Immature natural killer cell (primary cell): ENCODE results near the gene RGPD6. TPM values are rescaled to one million over a fixed set of nuclear protein-coding genes. Genes with fewer than 3 reads are reported as not detected.
"Not testable (repeated sequence)": the region's sequence is repeated elsewhere in the genome, so short reads cannot be mapped to it uniquely, and the experiment has no call there.

ENCODE experiments used
- DNase-seq, 3 donors: peaks; one replicate each; pipeline ENCODE4 v3.0.0; 2022; ENCODE audit warnings: mixed read lengths in 1 of 3
- H3K27ac Mint-ChIP-seq, 6 donors: one replicate each; pipeline ENCODE4 v1.8.0; 2020; ENCODE audit warnings: mixed read lengths in 6 of 6, mild to moderate bottlenecking in 5 of 6, inconsistent platforms in 4 of 6, moderate library complexity in 3 of 6
- H3K27me3 Mint-ChIP-seq, 3 donors: one replicate each; pipeline ENCODE4 v1.8.0; 2020 to 2021; ENCODE audit warnings: low read depth in 3 of 3, mild to moderate bottlenecking in 3 of 3, mixed read lengths in 3 of 3, moderate library complexity in 3 of 3, inconsistent platforms in 1 of 3
- H3K36me3 Mint-ChIP-seq, 3 donors: one replicate each; pipeline ENCODE4 v1.8.0; 2020; ENCODE audit warnings: mixed read lengths in 3 of 3, inconsistent platforms in 2 of 3, mild to moderate bottlenecking in 2 of 3
- H3K4me1 Mint-ChIP-seq, 2 donors: one replicate each; pipeline ENCODE4 v1.8.0; 2020; ENCODE audit warnings: inconsistent platforms in 2 of 2, mild to moderate bottlenecking in 2 of 2, mixed read lengths in 2 of 2, moderate library complexity in 1 of 2
- H3K4me3 Mint-ChIP-seq, 5 donors: one replicate each; pipeline ENCODE4 v1.8.0; 2020; ENCODE audit warnings: mild to moderate bottlenecking in 5 of 5, mixed read lengths in 5 of 5, inconsistent platforms in 3 of 5, moderate library complexity in 3 of 5
- H3K9me3 Mint-ChIP-seq, 6 donors: one replicate each; pipeline ENCODE4 v1.8.0; 2020; ENCODE audit warnings: mild to moderate bottlenecking in 6 of 6, mixed read lengths in 6 of 6, inconsistent platforms in 4 of 6, moderate library complexity in 3 of 6
- polyA plus RNA-seq, 3 donors: library from polyadenylated mRNA; unstranded; fragments of 300-500 nt; fragmentation: Illumina TruSeq; gene quantifications; one replicate each; pipeline ENCODE4 v1.2.3, GENCODE V29; 2021

Gene RGPD6
- polyA plus RNA-seq: 1 to 10 TPM in 2 of 3 donors, not detected in 1; 1.5 to 3.8 TPM

DNA sequence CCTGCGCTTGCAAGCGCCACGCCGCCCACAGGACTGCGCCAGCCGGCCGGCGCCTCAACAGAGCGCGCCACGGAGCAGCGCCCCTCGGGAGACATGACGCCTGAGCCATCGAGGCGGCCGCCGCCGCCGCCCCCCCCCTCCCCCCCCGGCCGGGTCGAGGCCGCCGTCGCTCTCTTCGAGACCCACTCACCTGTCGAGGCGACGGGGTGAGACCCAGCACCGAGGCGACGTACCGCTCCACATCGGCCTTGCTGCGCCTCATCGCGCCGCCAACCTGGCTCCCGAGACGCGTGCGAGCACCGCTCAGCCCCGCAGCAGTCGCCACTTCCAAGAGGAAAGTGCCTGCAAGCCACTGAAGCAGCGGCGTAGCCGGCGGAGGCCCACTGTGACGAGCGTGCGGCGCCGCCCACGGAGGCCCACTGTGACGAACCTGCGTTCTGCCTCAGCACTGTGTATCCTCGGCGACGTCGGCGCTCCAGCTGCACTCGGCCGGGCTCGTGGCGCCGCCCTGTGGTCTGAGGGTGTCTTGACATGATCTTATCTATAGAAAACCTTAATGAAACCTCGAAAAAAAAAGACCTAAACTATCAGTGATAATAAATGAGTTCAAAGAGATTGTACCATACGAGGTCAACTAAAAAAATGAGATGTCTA, at the start of gene RGPD6:
Gene RGPD6 (minus strand): TSS at position 460 of the 654 bp plus-strand sequence. CDS start 198 bp downstream, at position 262.
- H3K27me3 Mint-ChIP-seq, H3K27ac Mint-ChIP-seq, H3K9me3 Mint-ChIP-seq, H3K36me3 Mint-ChIP-seq, H3K4me3 Mint-ChIP-seq, H3K4me1 Mint-ChIP-seq, DNase-seq: not testable (repeated sequence)

- H3K27me3 Mint-ChIP-seq, H3K9me3 Mint-ChIP-seq, H3K27ac Mint-ChIP-seq, H3K4me3 Mint-ChIP-seq, H3K36me3 Mint-ChIP-seq, DNase-seq, H3K4me1 Mint-ChIP-seq: not testable (repeated sequence)
Observed at GRCh38 chr2:110619326-110619939, 42.4 kb upstream of the RGPD6 start.

DNA sequence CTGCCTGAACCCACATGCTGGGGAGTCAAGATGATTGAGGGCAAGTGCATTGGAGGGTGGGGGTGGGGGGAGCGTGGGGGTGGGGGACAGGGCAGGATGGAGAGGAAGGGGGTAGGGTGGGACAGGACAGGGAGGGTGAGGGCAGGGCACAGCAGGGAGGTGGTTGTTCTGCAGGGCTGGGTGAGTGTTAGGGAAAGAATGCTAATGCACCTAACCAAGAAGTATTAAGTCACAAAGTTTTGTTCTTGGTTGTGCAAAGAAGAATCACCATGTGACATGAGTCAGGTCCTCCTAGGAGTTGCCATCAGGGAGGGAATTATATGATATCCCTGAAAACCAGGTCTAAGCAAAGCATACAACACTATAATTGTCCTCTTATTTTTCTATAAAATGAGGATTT, 36.9 kb upstream of the RGPD6 start:
- H3K27ac Mint-ChIP-seq, H3K4me1 Mint-ChIP-seq, DNase-seq, H3K4me3 Mint-ChIP-seq, H3K9me3 Mint-ChIP-seq, H3K27me3 Mint-ChIP-seq, H3K36me3 Mint-ChIP-seq: not testable (repeated sequence)

- H3K4me1 Mint-ChIP-seq, H3K9me3 Mint-ChIP-seq, H3K27me3 Mint-ChIP-seq, H3K4me3 Mint-ChIP-seq, H3K27ac Mint-ChIP-seq, DNase-seq, H3K36me3 Mint-ChIP-seq: not testable (repeated sequence)
Observed at GRCh38 chr2:110610613-110611250, 33.7 kb upstream of the RGPD6 start.

DNA sequence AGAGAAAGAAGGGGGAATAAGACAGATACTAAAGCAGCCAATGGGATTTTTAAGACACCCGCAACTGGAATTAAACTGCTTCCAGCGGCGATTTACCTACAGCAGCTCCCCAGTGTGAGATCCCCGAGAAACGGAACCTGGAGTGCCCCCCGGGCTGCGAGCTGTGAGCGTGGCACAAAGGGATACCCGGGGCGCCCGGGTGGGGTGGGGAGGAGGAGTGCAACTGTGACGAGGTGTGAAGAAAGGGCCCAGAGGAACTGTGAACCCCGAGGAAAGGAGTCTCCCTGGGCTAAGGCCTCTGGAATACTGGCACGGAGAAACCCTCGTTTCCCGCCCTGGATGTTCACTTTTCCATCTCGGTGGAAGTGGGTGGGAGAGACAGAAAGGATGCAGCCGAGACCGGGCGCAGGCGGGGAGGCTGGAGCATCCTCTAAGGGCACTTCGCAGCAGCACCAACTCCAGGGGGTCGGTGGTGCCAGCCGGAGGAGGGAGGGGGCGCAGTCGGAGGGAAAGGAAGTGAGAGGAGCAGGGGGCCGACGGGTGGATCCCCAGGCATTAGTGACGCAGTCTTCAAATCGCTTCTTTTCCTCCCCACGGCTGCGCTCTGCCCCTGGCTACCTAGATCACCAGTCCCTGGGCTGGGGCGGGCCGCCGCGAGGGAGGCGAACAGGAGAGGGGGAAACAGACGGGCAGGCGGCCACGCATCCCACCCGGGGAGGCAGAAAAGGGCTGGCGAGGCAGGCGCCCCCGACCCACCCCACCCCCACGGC, 33.0 kb upstream of the RGPD6 start:
- not testable (repeated sequence) for H3K27me3 Mint-ChIP-seq, H3K27ac Mint-ChIP-seq, H3K36me3 Mint-ChIP-seq, H3K4me3 Mint-ChIP-seq, H3K4me1 Mint-ChIP-seq, H3K9me3 Mint-ChIP-seq, DNase-seq

- H3K4me3 Mint-ChIP-seq, DNase-seq, H3K36me3 Mint-ChIP-seq, H3K27me3 Mint-ChIP-seq, H3K9me3 Mint-ChIP-seq, H3K4me1 Mint-ChIP-seq, H3K27ac Mint-ChIP-seq: not testable (repeated sequence)
Observed at GRCh38 chr2:110608788-110609502, 31.9 kb upstream of the RGPD6 start.

GRCh38 chr2:110605057-110605456, 28.0 kb upstream of the RGPD6 start:
- not testable (repeated sequence) for H3K9me3 Mint-ChIP-seq

DNA sequence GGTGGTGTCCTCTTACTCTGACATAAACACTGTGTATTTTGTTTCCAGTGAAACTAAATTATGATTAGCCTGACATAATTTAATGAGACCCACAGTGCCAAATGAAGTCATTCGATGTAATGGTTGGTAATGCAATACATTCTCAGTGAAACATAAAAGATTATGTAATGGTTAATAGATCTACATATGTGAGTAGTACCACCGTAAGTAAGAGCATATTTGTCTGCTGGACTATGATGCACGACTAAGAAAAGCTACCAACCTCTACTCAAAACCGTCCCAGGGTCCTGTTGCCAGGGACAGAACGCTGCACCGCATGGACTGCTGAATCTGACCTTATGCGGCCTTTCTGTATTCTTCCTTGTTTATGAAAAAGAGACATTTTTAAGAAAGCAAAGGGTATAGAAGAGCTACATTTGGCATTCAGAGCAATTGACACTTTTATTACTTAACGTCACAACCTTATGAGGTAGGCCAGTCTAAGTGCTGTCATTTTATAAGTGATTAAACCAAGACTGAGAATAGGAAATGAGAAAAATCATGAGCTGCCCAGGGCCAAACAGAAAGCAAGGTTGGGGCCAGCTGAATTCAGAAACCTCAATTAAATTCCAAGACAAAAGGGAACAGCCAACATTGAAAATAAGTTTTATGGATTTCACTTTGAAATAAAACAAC, 27.0 kb upstream of the RGPD6 start:
- not testable (repeated sequence) for H3K27ac Mint-ChIP-seq, H3K36me3 Mint-ChIP-seq, H3K27me3 Mint-ChIP-seq, DNase-seq, H3K4me3 Mint-ChIP-seq, H3K9me3 Mint-ChIP-seq, H3K4me1 Mint-ChIP-seq

More at GRCh38 chr2:110605057-110605456, 28.0 kb upstream of the RGPD6 start:
- H3K36me3 Mint-ChIP-seq, H3K27me3 Mint-ChIP-seq, H3K4me1 Mint-ChIP-seq, H3K4me3 Mint-ChIP-seq, DNase-seq, H3K27ac Mint-ChIP-seq: not testable (repeated sequence)

GRCh38 chr2:110602139-110602538, 25.1 kb upstream of the RGPD6 start:
- DNase-seq, H3K27me3 Mint-ChIP-seq, H3K9me3 Mint-ChIP-seq, H3K4me3 Mint-ChIP-seq, H3K36me3 Mint-ChIP-seq, H3K4me1 Mint-ChIP-seq, H3K27ac Mint-ChIP-seq: not testable (repeated sequence)

GRCh38 chr2:110591973-110592372, 15.0 kb upstream of the RGPD6 start:
- H3K36me3 Mint-ChIP-seq, H3K4me1 Mint-ChIP-seq, H3K27ac Mint-ChIP-seq: not testable (repeated sequence)

DNA sequence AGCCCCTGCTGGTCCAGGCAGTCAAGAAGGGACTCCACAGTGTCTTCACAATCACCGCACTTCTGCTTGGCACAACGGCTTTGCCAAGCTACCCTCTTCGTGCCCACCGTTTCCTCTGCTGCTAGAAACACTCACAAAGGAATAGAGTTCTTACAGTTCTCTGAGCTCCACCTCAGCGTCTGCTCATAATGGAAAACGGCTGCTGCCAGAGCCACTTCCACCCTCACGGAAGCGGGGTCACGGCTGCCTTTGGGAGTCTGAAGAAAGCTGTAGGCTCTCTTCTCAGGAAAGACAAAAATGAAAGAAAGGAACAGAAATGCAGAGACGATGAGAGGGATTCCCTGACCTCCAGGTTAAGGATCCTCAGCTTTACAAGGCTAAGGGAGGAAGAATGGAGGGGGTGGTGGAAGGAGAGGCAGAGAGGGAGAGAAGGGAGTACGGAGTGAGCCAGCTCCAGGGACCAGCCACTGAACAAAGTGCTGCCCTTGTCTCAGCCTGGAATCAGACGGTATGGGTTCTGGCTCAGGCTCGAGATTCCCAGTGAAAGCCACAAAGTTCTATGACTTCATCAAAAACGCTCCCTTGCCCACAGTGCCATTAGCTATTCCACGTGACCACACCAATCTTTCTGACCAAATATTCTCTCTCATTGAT, 12.8 kb upstream of the RGPD6 start:
- DNase-seq, H3K27ac Mint-ChIP-seq: not testable (repeated sequence)

More at GRCh38 chr2:110591973-110592372, 15.0 kb upstream of the RGPD6 start:
- H3K9me3 Mint-ChIP-seq, DNase-seq, H3K27me3 Mint-ChIP-seq, H3K4me3 Mint-ChIP-seq: not testable (repeated sequence)

DNA sequence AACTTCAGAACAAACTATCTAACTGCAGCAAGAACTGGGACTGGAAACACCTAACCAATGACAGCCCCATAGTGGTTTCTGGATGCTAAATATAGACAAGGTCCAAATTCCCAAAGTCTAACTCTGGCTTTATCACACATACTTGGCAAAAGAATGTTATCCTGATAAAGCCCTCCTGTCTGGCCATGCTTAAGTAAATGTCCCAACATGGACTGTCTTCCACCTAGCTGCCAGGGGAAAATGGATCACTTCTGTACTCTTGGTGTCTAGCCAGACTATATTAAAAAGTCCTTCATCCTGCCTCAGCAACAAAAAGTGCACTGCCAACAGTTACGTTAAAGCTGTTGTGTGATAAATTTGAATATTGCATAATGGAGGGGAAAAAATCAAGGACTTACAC, 11.5 kb upstream of the RGPD6 start:
- H3K27ac Mint-ChIP-seq, H3K4me3 Mint-ChIP-seq, H3K4me1 Mint-ChIP-seq, H3K9me3 Mint-ChIP-seq, H3K36me3 Mint-ChIP-seq, DNase-seq, H3K27me3 Mint-ChIP-seq: not testable (repeated sequence)

More for the DNA sequence above, 12.8 kb upstream of the RGPD6 start:
- H3K27me3 Mint-ChIP-seq, H3K36me3 Mint-ChIP-seq, H3K9me3 Mint-ChIP-seq, H3K4me1 Mint-ChIP-seq, H3K4me3 Mint-ChIP-seq: not testable (repeated sequence)
